ENCODE results near the gene DPEP2NB. TPM values are rescaled to one million over a fixed set of nuclear protein-coding genes. Genes with fewer than 3 reads are reported as not detected.
"Not testable (repeated sequence)": the region's sequence is repeated elsewhere in the genome, so short reads cannot be mapped to it uniquely, and the experiment has no call there.

DPEP2NB gene
- total RNA-seq, 1 donor from 2014 or later: not detected

GRCh38 chr16:68022278-68022727 is 6.6 kb upstream of the DPEP2NB start:
- peak; percentile 7 for ATAC-seq
- no peak for DNase-seq (ENCODE audit: low spot score)
- intact Hi-C loops (cut with DNase I): no loop called here

GRCh38 chr16:68021490-68021889 is 5.8 kb upstream of the DPEP2NB start:
- intact Hi-C loops (cut with DNase I): no loop called here
- ATAC-seq (no peak), DNase-seq (ENCODE audit: low spot score) (no peak)

- no peak for DNase-seq (ENCODE audit: low spot score)
- intact Hi-C loops (cut with DNase I): no loop called here
- ATAC-seq: no peak
Observed at GRCh38 chr16:68019167-68019680, 3.5 kb upstream of the DPEP2NB start.

GRCh38 chr16:68013440-68013839 is 2.3 kb downstream of the DPEP2NB start:
- intact Hi-C loops (cut with DNase I): no loop called here
- no peak for ATAC-seq
- no peak for DNase-seq (ENCODE audit: low spot score)

GRCh38 chr16:68009872-68010271 is 5.8 kb downstream of the DPEP2NB start:
- DNase-seq (ENCODE audit: low spot score); ATAC-seq; intact Hi-C loops (cut with DNase I): not testable (repeated sequence)

- intact Hi-C loops (cut with DNase I): no loop called here
- no peak for ATAC-seq
- DNase-seq (ENCODE audit: low spot score): no peak
Observed at GRCh38 chr16:68009157-68009735, 6.5 kb downstream of the DPEP2NB start.

- ATAC-seq (peak; percentile 84), DNase-seq (ENCODE audit: low spot score) (no peak)
- intact Hi-C loops (cut with DNase I): no loop called here
Observed at GRCh38 chr16:68005786-68006286, 9.9 kb downstream of the DPEP2NB start.

- no peak for ATAC-seq
- intact Hi-C loops (cut with DNase I): no loop called here
- DNase-seq (ENCODE audit: low spot score): no peak
Observed at GRCh38 chr16:68005211-68005610, 10.5 kb downstream of the DPEP2NB start.

GRCh38 chr16:68003031-68003430 is 12.7 kb downstream of the DPEP2NB start:
- no peak for ATAC-seq
- intact Hi-C loops (cut with DNase I): no loop called here
- no peak for DNase-seq (ENCODE audit: low spot score)

- peak; percentile 52 for ATAC-seq
- intact Hi-C loops (cut with DNase I): no loop called here
- no peak for DNase-seq (ENCODE audit: low spot score)
Observed at GRCh38 chr16:68000450-68000849, 15.3 kb downstream of the DPEP2NB start.

- intact Hi-C loops (cut with DNase I): no loop called here
- ATAC-seq (peak; percentile 60), DNase-seq (ENCODE audit: low spot score) (no peak)
Observed at GRCh38 chr16:67999985-68000384, 15.7 kb downstream of the DPEP2NB start.

- peak; percentile 80 for ATAC-seq
- DNase-seq (ENCODE audit: low spot score); intact Hi-C loops (cut with DNase I): not testable (repeated sequence)
Observed at GRCh38 chr16:67998779-67999688, 16.7 kb downstream of the DPEP2NB start, which contains the start of gene DPEP2. DPEP2 (minus strand) TSS chr16:67999484; CDS start chr16:67993212, 6,272 bp downstream.

GRCh38 chr16:67998231-67998778 is 17.4 kb downstream of the DPEP2NB start:
- intact Hi-C loops (cut with DNase I); ATAC-seq: not testable (repeated sequence)

GRCh38 chr16:67996666-67997065 is 19.0 kb downstream of the DPEP2NB start:
- intact Hi-C loops (cut with DNase I): no loop called here
- ATAC-seq (no peak), DNase-seq (ENCODE audit: low spot score) (no peak)

More at GRCh38 chr16:67998231-67998778, 17.4 kb downstream of the DPEP2NB start:
- DNase-seq (ENCODE audit: low spot score): not testable (repeated sequence)

- intact Hi-C loops (cut with DNase I): no loop called here
- DNase-seq (ENCODE audit: low spot score): no peak
- no peak for ATAC-seq
Observed at GRCh38 chr16:67995423-67995822, 20.3 kb downstream of the DPEP2NB start.

GRCh38 chr16:67994040-67994408 is 21.7 kb downstream of the DPEP2NB start:
- intact Hi-C loops (cut with DNase I); DNase-seq (ENCODE audit: low spot score): not testable (repeated sequence)
- peak; percentile 31 for ATAC-seq

GRCh38 chr16:67993207-67994039 is 22.3 kb downstream of the DPEP2NB start:
- intact Hi-C loops (cut with DNase I): no loop called here
- DNase-seq (ENCODE audit: low spot score) (peak; percentile 86), ATAC-seq (peak; percentile 93)

- intact Hi-C loops (cut with DNase I): no loop called here
- ATAC-seq (peak; percentile 18), DNase-seq (ENCODE audit: low spot score) (no peak)
Observed at GRCh38 chr16:67992661-67993206, 23.0 kb downstream of the DPEP2NB start.
